ENCODE data around the gene SDHB. TPM values are rescaled to one million over a fixed set of nuclear protein-coding genes. Genes with fewer than 3 reads are reported as not detected.

SDHB gene
- polyA plus RNA-seq, 1 of the 3 experiments (the other 2 are of a cell fraction): 128 TPM

DNA sequence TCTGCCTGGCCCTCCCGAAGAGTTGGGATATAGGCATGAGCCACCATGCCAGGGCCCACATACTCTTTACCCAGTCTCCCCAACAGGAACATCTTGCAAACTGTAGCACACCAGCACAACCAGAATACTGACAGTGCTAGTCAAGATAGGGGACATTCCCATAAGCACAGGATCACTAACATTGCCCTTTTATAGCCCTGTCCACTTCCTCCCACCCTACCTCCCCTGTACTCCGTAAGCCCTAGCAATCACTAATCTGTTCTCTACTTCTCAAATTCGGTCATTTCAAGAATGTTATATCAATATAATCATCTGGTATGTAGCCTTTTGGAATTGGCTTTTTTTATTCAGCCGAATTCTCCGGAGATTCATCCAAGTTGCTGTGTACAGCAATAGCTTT is 5.9 kb downstream of the SDHB start:
- CTCF ChIA-PET: interaction anchor here (0.9 to 24.3 kb wide), 7 partner anchors 13 to 189 kb away, joined by 3 to 408 read pairs (median 3); no protein-coding TSS in a partner anchor

More for the DNA sequence above, 5.9 kb downstream of the SDHB start:
- POLR2A ChIA-PET: no interaction called here
- WGBS (ENCODE audit: low lambda C conversion rate): 100% methylated on average over 5 of the region's 5 CpGs
- no peak overlapping the region for H3K27ac ChIP-seq (ENCODE audit: low read depth in 2 of 2, low read length in 1 of 2)
- no peaks in the 10 kb centered on the region for H3K9me3 ChIP-seq
- TF ChIP-seq GATA2 (CRISPR knock-in tag; IDR thresholded peaks at IDR 0.05) (no peak), SMC3 (IDR thresholded peaks at IDR 0.05; ENCODE audit: low read depth, low read length) (no peak), JUND (IDR thresholded peaks at IDR 0.05) (no peak), FOXM1 (IDR thresholded peaks at IDR 0.05; ENCODE audit: low read depth) (no peak), RFX5 (IDR thresholded peaks at IDR 0.05; ENCODE audit: low read length) (no peak), NRF1 (IDR thresholded peaks at IDR 0.05; ENCODE audit: low read depth, low read length) (no peak), MEF2A (IDR thresholded peaks at IDR 0.05; ENCODE audit: borderline replicate concordance, low read depth) (no peak), TCF12 (IDR thresholded peaks at IDR 0.05) (no peak)
- TF ChIP-seq, protein P1, sequence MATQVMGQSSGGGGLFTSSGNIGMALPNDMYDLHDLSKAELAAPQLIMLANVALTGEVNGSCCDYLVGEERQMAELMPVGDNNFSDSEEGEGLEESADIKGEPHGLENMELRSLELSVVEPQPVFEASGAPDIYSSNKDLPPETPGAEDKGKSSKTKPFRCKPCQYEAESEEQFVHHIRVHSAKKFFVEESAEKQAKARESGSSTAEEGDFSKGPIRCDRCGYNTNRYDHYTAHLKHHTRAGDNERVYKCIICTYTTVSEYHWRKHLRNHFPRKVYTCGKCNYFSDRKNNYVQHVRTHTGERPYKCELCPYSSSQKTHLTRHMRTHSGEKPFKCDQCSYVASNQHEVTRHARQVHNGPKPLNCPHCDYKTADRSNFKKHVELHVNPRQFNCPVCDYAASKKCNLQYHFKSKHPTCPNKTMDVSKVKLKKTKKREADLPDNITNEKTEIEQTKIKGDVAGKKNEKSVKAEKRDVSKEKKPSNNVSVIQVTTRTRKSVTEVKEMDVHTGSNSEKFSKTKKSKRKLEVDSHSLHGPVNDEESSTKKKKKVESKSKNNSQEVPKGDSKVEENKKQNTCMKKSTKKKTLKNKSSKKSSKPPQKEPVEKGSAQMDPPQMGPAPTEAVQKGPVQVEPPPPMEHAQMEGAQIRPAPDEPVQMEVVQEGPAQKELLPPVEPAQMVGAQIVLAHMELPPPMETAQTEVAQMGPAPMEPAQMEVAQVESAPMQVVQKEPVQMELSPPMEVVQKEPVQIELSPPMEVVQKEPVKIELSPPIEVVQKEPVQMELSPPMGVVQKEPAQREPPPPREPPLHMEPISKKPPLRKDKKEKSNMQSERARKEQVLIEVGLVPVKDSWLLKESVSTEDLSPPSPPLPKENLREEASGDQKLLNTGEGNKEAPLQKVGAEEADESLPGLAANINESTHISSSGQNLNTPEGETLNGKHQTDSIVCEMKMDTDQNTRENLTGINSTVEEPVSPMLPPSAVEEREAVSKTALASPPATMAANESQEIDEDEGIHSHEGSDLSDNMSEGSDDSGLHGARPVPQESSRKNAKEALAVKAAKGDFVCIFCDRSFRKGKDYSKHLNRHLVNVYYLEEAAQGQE (IDR thresholded peaks at IDR 0.05; ENCODE audit: low read depth, low read length): no peak
- TF ChIP-seq, protein P2, sequence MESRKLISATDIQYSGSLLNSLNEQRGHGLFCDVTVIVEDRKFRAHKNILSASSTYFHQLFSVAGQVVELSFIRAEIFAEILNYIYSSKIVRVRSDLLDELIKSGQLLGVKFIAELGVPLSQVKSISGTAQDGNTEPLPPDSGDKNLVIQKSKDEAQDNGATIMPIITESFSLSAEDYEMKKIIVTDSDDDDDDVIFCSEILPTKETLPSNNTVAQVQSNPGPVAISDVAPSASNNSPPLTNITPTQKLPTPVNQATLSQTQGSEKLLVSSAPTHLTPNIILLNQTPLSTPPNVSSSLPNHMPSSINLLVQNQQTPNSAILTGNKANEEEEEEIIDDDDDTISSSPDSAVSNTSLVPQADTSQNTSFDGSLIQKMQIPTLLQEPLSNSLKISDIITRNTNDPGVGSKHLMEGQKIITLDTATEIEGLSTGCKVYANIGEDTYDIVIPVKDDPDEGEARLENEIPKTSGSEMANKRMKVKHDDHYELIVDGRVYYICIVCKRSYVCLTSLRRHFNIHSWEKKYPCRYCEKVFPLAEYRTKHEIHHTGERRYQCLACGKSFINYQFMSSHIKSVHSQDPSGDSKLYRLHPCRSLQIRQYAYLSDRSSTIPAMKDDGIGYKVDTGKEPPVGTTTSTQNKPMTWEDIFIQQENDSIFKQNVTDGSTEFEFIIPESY (IDR thresholded peaks at IDR 0.05; ENCODE audit: borderline replicate concordance, low read depth): no peak
- TF ChIP-seq, protein P3, sequence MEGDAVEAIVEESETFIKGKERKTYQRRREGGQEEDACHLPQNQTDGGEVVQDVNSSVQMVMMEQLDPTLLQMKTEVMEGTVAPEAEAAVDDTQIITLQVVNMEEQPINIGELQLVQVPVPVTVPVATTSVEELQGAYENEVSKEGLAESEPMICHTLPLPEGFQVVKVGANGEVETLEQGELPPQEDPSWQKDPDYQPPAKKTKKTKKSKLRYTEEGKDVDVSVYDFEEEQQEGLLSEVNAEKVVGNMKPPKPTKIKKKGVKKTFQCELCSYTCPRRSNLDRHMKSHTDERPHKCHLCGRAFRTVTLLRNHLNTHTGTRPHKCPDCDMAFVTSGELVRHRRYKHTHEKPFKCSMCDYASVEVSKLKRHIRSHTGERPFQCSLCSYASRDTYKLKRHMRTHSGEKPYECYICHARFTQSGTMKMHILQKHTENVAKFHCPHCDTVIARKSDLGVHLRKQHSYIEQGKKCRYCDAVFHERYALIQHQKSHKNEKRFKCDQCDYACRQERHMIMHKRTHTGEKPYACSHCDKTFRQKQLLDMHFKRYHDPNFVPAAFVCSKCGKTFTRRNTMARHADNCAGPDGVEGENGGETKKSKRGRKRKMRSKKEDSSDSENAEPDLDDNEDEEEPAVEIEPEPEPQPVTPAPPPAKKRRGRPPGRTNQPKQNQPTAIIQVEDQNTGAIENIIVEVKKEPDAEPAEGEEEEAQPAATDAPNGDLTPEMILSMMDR (IDR thresholded peaks at IDR 0.05): no peak
- peaks cover 86% of the 10 kb centered on the region for H3K79me2 ChIP-seq (ENCODE audit: insufficient read depth)
- no peaks in the 10 kb centered on the region for H3K9me2 ChIP-seq
- no peak overlapping the region for H2AFZ ChIP-seq (ENCODE audit: low read depth)
- no peak for DNase-seq
- H3F3A ChIP-seq (replicated peaks; ENCODE audit: insufficient read depth): peaks cover 21% of the 10 kb centered on the region
- no peak overlapping the region for H3K9ac ChIP-seq
- H3K36me3 ChIP-seq (replicated peaks in 1 of 2; ENCODE audit: control insufficient read depth in 1 of 2, insufficient read depth in 2 of 2, low read length in 1 of 2): peaks cover 24 to 41% of the 10 kb centered on the region in 2 experiments
- no peaks in the 10 kb centered on the region for H3K27me3 ChIP-seq (ENCODE audit: insufficient read depth)
- no peaks in the 10 kb centered on the region for H4K20me1 ChIP-seq (ENCODE audit: insufficient read depth)
- H3K4me3 ChIP-seq (ENCODE audit: low read depth in 2 of 2, low read length in 1 of 2): no peak overlapping the region
- H3K4me1 ChIP-seq (ENCODE audit: control insufficient read depth in 1 of 2, insufficient read depth in 2 of 2, low read depth in 1 of 2, low read length in 1 of 2): peaks cover 4 to 14% of the 10 kb centered on the region in 2 experiments; a peak in 3 of 4 replicates
- H3K4me2 ChIP-seq: no peak overlapping the region
